HG03139 (cell line): Measurements from ENCODE around the gene EDC4.

Experiments used
- ATAC-seq: cut with Tn5 transposase; IDR thresholded peaks from one replicate; pipeline ENCODE4 v1.9.1; 2021; ENCODE audit not compliant: unreplicated experiment

The EDC4 gene

GRCh38 chr16:67927131-67927941 is 54.5 kb downstream of the EDC4 start:
- ATAC-seq: no peak

GRCh38 chr16:67928147-67928546 is 55.3 kb downstream of the EDC4 start:
- no peak for ATAC-seq

- no peak for ATAC-seq
Measured at GRCh38 chr16:67928561-67929364, 55.9 kb downstream of the EDC4 start.

- ATAC-seq: no peak
Measured at GRCh38 chr16:67930191-67930590, 57.3 kb downstream of the EDC4 start.

- no peak for ATAC-seq
Measured at GRCh38 chr16:67930678-67931211, 57.9 kb downstream of the EDC4 start.
